Activated CD4-positive, alpha-beta T cell treated with anti-CD3 and anti-CD28 coated beads for 24 hours (primary cell): ENCODE results near the gene BCR.

Experiments used
- DNase-seq, 2 donors: peaks; one replicate each; pipeline ENCODE4 v3.0.0-alpha.2; 2020; ENCODE audit warnings: low read depth in 2 of 2

The BCR gene

GRCh38 chr22:23274146-23274526, 93.8 kb downstream of the BCR start:
- no peak for DNase-seq

GRCh38 chr22:23274891-23275694, 94.8 kb downstream of the BCR start:
- no peak for DNase-seq

GRCh38 chr22:23275751-23276150, 95.4 kb downstream of the BCR start:
- DNase-seq = no peak

GRCh38 chr22:23276656-23277582, 96.6 kb downstream of the BCR start:
- no peak for DNase-seq

- DNase-seq = no peak
Measured at GRCh38 chr22:23277583-23278295, 97.4 kb downstream of the BCR start.

GRCh38 chr22:23278883-23279675, 98.8 kb downstream of the BCR start:
- DNase-seq = no peak

- no peak for DNase-seq
Measured at GRCh38 chr22:23279781-23280180, 99.5 kb downstream of the BCR start.

GRCh38 chr22:23280356-23281052, 100.2 kb downstream of the BCR start:
- no peak for DNase-seq

GRCh38 chr22:23281053-23281405, 100.7 kb downstream of the BCR start:
- no peak for DNase-seq

- DNase-seq = peak; percentile 67 to 81
Measured at GRCh38 chr22:23281406-23282088, 101.2 kb downstream of the BCR start.

- no peak for DNase-seq
Measured at GRCh38 chr22:23282089-23282501, 101.8 kb downstream of the BCR start.

- DNase-seq = no peak
Measured at GRCh38 chr22:23282516-23282915, 102.2 kb downstream of the BCR start.

GRCh38 chr22:23282986-23283385, 102.7 kb downstream of the BCR start:
- DNase-seq = no peak

- DNase-seq = no peak
Measured at GRCh38 chr22:23283591-23284503, 103.5 kb downstream of the BCR start.

GRCh38 chr22:23284504-23285033, 104.3 kb downstream of the BCR start:
- DNase-seq = no peak

GRCh38 chr22:23285236-23285635, 104.9 kb downstream of the BCR start:
- no peak for DNase-seq

- no peak for DNase-seq
Measured at GRCh38 chr22:23285734-23286133, 105.4 kb downstream of the BCR start.

GRCh38 chr22:23286296-23286695, 106.0 kb downstream of the BCR start:
- DNase-seq = no peak
